DND-41 (cell line): ENCODE results near the gene PDPR.
"Not testable (repeated sequence)": the region's sequence is repeated elsewhere in the genome, so short reads cannot be mapped to it uniquely, and the experiment has no call there.

Experiments
- CTCF ChIP-seq: IDR thresholded peaks from 2 replicates; pipeline ENCODE4 v1.5.1; 2012; ENCODE audit warnings: borderline replicate concordance, low read length, moderate library complexity, mild to moderate bottlenecking; ENCODE audit not compliant: poor library complexity, severe bottlenecking; ENCODE audit errors: extremely low read depth
- EZH2 ChIP-seq: IDR thresholded peaks from 3 replicates; pipeline ENCODE4 v1.6.1; 2012; ENCODE audit warnings: borderline replicate concordance, low read depth, mild to moderate bottlenecking, moderate library complexity, low read length, inconsistent platforms; ENCODE audit not compliant: severe bottlenecking

GRCh38 chr16:70188608-70188915 lies 74.4 kb downstream of the PDPR start:
- TF ChIP-seq CTCF, EZH2: not testable (repeated sequence)
